GM12872 (cell line): ENCODE data around the gene ITGA5.

Experiments used
- CTCF ChIP-seq: IDR thresholded peaks from 3 replicates; pipeline ENCODE4 v1.5.1; 2011; ENCODE audit warnings: low read depth, mild to moderate bottlenecking, low read length, moderate library complexity; ENCODE audit not compliant: insufficient read depth

Gene ITGA5

GRCh38 chr12:54357506-54358190 lies 61.4 kb downstream of the ITGA5 start:
- no peak for TF ChIP-seq CTCF

GRCh38 chr12:54356951-54357356 lies 62.1 kb downstream of the ITGA5 start:
- TF ChIP-seq CTCF = no peak

GRCh38 chr12:54356228-54356627 lies 62.8 kb downstream of the ITGA5 start:
- no peak for TF ChIP-seq CTCF

- TF ChIP-seq CTCF = 0 out of 3 replicates have a peak, but pooled peaks have one; percentile 13
Observed at GRCh38 chr12:54355104-54355815, 63.8 kb downstream of the ITGA5 start.

GRCh38 chr12:54352891-54353874 lies 65.9 kb downstream of the ITGA5 start:
- TF ChIP-seq CTCF = no peak

- TF ChIP-seq CTCF = no peak
Observed at GRCh38 chr12:54352022-54352531, 67.0 kb downstream of the ITGA5 start.

GRCh38 chr12:54351341-54351740 lies 67.7 kb downstream of the ITGA5 start:
- TF ChIP-seq CTCF = no peak
